ENCODE results near the gene MAB21L4. TPM values are rescaled to one million over a fixed set of nuclear protein-coding genes. Genes with fewer than 3 reads are reported as not detected.

The MAB21L4 gene
- total RNA-seq, 1 donor from 2014 or later, result 19.3 TPM

DNA sequence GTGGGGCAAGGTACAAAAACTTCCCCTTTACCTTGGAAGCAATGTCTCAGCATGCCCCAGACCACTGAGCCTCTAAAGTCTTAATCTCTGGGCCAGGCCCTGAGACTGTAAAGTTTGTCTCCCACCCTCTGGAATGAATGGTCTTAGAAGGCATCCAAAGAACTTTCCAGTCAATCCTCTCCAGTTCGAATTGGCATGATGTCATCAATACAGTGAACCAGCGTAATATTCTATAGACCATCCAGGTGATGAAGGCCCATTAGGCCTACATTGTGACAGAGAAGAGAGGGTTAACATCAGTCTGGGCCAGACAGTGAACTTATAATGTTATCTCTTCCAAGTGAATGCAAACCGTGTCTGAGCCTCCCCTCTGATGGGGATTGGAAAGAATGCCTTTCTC, 11.2 kb downstream of the MAB21L4 start:
- DNase-seq (ENCODE audit: low spot score) (no peak), ATAC-seq (no peak)

DNA sequence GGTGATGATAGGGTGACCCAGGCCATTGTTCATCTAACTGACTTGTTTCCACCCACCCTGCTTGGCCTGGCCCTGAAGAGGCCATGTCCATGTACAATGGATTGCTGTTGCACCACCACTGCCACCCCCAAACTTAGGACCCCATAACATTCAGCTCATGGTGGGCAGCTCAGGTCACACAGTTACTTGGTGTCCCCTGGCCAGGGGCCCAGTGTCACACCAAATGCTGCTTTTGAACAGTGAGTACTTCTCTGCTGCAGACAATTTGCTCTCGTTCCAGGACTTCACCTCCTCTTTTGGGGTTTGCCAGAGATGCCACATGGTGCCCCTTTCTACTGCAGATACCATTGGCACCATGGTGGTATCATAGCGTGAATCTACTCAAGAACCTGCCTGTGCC, 11.7 kb downstream of the MAB21L4 start:
- ATAC-seq (no peak), DNase-seq (ENCODE audit: low spot score) (peak; percentile 51)

DNA sequence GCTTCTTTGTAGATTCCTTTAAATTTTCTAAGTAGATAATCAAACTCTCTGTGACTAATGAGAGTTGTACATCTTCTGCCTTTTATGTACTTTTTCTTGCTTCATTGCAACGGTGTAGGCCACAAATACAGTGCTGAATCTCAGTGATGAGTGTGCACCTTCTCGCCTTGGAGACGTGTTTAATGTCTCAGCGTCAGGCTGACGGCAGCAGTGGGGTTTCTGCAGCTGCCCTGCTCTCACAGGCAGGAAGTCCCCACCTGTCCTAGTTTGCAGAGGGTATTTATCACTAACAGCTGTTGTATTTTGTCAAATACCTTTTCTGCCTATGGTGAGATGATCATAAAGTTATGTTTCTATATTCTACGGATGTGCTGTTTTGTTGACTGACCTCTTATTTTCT, 14.0 kb downstream of the MAB21L4 start:
- DNase-seq (ENCODE audit: low spot score), result no peak
- ATAC-seq, result no peak

DNA sequence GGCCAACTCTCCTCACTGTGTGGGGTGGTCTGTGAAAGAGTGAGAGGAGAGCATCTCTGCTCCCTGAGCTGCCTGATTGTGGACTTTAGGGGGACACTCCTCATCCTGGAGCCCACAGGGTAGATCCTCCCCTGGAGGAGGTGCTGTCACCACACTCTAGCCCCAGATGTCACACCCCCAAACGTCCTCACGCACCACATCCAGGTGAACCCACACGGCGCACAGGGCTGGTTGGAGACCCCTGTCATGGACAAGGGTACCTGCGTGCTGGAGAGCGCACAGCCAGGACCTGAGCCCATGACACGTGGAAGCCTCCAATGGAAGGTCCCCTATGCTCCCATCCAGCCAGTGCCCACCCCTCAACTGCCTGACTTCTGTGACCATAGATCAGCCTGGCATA, 16.9 kb downstream of the MAB21L4 start:
- ATAC-seq (no peak), DNase-seq (ENCODE audit: low spot score) (peak; percentile 51)

DNA sequence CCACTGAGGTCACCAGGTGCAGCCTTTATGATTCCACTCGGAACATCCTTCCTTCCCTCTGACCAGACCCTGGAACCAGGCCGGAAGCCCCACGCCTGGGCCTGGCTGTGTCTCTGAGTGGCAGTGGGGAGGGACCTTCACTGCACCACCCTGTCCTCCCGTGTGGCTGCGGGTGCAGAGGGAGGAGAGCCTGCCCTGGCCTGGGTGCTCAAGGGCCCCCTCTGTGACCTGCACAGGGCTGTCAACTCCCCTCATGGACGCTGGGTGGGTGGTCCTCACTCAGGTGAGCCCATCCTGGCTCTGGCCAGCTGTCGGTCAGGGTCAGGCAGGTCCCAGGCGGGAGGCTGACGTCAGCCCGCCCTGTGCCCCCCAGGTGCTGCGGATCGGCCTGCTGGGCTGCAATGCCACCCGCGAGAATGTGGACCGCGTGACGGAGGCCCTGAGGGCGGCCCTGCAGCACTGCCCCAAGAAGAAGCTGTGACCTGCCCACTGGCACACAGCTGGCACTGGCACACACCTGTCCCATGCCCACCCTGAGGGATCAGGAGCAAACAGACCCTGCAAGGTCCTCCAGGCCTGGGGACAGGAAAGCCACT, 17.5 kb downstream of the MAB21L4 start:
- ATAC-seq (no peak), DNase-seq (ENCODE audit: low spot score) (peak; percentile 56)

DNA sequence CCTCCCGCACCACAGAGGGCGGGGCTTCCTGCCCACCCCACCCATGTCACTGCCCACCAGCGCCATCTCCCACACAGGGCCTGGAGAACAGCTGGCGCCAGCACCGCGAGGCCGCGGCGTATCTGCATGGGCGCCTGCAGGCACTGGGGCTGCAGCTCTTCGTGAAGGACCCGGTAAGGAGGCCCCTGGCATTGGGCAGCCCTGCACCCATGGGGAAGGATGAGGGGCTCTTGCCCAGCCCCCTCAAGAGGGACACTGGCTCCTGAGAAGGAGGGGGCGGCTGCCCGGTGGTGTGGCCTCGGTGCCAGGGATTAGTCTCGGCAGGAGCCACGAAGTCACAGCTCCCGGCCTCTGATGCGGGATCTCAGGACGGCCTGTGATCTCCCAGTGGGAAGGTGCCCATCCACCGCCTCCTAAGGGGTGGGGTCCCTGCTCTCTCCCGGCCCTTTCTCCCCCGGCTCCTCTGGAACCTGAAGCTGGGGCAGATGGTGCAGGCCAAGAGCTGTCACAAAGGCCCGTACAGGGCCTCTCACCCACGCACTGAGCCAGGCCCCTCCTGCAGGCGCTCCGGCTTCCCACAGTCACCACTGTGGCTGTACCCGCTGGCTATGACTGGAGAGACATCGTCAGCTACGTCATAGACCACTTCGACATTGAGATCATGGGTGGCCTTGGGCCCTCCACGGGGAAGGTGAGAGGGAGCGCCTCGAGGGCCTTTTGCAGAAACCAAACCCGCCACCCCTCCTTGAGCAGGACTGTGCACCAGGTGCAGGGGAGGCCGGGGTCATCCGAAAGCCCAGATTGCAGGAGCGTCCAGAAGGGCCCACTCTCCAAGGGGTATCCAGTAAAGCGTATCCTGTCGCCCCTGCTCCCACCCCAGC, 18.3 kb downstream of the MAB21L4 start:
- ATAC-seq, result peak; percentile 0
- DNase-seq (ENCODE audit: low spot score), result peak; percentile 64

DNA sequence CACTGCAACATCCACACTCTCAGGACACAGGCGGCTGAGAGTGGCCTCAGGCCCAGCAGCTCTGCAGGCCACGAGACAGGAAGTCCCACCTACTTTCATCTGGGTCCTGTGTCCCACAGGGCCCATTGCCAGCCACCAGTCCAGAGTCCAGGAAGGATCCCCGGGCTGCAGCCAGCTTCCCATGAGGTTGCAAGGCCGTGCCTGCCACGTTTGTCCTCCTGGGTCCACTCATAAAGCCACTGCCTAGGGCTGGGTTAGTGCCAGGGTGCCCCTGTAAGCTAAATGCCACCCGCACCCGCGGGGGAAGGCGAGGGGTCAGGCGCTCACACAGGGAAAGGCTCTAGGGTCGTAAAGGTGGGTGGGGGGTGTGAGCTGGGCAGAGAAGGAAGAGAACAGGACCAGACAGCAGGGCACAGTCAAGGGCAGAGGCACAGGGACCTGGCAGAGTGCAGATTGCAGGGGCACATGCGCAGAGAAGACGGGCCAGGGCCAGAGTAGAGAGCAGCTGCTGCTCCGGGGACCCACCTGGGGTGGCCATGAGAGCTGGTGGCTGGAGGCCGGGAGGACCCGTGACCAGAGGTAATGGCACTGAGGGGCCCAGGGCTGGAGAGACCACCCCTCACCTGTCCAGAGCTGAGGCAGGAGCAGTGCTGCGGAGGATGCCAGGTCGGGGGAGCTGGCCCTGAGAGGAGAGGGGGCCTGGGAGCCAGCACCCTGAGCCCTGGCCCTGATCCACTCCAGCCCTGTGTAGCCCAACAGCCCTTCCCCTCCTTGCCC, 19.3 kb downstream of the MAB21L4 start:
- peak; percentile 94 for DNase-seq (ENCODE audit: low spot score)
- peak; percentile 47 for ATAC-seq

DNA sequence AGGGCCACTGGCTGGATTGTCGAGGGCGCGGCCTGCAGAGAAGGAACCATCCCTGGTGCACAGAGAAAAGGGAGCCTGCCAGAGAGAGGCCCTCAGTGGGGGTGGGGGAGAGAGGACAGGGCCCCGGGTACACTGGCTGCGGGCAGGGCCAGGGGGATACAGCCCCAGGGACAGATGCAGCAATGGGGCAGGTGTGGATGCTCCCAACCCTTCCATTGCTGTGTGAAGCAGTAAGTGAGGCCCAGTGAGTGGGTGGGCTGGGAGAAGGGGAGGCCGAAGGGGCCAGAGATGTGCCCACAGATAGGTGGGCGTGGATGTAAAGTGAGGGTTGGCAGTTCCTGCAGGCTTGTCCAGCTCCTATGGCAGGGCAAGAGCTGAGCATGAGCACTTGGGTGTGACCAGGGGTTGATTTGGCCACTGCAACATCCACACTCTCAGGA, 19.9 kb downstream of the MAB21L4 start:
- peak; percentile 69 for DNase-seq (ENCODE audit: low spot score)
- ATAC-seq, result peak; percentile 4

DNA sequence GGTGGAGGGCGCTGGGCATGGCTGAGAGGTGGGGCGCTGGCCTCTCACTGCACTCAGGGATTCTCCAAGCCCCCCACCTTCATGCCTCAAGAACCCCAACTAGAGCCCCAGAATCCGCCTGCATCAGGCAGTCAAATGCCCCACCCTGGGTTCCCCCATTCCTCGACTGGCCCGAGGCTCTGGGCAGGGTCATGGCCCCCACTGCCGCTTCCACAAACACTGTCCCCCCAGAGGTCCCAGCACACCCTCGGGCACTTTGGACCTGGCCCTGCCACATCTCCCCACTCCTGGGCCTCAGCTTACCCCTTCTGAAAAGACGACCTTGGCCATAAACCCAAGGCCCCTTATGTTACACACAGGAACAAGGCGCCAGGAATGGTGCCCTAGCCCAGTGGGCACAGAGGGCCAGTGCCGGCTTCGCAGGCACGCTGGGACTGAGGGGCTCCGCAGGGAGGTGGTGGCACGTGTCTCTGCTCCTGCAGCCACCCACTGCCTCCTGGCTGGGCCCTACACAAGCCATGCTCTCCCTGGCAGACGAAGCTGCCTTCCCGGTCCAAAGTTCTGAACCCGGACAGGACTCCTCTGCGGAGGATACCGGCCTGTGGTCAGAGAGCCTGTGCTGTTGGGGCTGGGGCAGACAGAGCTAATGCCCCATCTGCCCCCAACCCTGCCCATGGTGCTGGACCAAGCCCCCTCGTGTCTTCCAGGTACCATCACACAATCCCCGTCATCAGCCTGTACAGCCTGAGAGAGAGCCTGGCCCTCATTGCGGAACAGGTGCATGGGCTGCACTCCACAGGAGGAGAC, 20.5 kb downstream of the MAB21L4 start:
- peak; percentile 2 for ATAC-seq
- peak; percentile 73 for DNase-seq (ENCODE audit: low spot score)

DNA sequence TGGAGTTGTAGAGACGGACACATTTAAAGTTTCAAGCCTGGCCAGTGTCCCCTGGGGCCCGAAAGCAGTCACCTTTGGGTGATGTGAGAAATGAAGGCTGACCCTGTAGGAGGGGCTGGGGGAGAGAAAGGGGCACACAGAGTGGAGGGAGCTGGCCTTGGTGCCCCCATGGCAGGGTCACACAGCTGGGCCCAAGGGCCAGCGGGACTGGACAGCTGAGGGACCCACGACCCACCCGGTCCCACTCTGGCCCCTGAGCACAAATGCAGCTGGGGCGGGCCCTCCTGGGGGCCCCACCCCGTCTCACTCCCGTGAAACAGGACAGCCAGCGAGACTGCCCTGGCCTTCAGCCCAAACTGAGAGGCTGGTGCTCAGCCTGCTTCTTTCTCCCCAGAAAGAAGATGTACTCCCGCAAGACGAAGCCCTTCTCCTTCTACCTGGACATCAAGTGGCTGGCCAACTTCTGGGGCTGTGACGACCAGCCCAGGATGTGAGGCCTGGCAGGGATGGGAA, 21.2 kb downstream of the MAB21L4 start:
- no peak for ATAC-seq
- peak; percentile 60 for DNase-seq (ENCODE audit: low spot score)

DNA sequence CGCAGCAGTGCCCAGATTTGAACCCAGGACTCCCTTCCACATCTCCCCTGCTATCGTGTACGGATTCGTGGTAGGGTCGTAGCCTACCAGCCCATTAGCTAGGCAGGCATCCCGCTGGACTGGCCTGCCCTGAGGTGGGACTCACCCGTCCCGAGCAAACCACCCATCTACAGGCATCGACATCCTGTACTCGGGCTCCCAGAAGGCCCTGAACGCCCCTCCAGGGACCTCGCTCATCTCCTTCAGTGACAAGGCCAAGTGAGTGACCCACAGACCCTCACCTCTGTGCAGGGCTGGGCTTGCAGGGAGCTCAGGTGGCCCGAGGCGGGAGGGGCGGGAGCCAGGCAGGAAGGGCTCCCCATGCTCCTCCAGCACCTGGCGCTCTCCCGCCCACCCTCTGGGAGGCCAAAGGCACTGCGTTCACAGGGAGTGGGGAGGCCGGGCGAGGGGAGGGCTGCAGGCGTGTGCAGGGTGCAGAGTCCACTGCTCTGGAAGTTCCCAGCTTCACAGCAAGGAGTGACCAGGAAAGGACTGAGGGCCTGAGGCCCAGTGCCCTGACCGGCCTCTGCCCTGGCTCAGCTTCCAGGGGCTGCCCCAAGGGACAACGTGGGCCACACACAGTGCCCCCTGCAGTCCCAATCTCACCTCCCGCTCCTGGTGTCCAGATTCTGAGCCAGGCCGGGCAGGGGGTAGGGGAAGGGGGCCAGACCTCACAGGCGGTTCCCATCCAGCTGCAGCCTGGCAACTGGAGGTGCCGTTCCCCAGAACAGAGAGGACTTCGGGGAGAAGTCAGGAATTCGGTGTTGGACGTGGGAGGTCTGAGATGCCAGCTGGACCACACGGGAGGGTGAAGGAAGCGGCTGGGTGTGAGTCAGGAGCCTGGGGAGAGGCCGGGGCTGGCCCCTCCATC, 21.9 kb downstream of the MAB21L4 start:
- ATAC-seq (peak; percentile 38), DNase-seq (ENCODE audit: low spot score) (peak; percentile 92)

DNA sequence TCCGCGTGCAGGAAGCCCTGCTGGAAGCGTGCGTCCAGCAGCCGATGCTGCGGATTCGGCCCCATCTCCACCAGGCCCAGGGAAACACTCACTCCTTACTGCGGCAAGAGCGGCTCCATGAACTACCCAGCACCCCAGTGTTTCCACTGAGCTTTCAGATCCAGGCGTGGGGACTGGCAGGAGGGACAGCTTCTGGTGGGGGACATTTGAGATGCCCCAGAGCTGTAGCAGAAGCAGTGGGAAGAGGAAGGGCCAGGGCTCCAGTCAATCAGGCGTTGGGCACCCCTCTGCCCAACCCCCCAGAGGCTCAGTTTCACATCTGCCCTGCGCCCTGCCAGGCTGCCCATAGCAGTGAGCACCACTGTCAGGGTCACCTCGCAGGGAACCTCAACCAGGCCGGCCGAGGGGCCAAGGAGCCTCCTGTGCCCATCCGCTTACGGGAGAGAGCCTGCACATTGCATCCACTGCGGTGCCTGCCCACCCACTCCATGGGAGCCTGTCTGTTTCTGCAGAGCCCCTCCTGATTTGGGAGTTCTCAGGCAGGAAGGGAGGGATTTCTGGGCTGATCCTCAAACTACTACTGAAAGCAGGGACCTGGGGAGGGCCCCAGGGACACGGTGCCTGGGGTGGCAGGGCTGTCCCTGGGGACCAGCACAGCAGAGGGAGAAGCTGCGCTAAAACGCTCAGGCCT, 22.7 kb downstream of the MAB21L4 start:
- ATAC-seq (no peak), DNase-seq (ENCODE audit: low spot score) (peak; percentile 57)

DNA sequence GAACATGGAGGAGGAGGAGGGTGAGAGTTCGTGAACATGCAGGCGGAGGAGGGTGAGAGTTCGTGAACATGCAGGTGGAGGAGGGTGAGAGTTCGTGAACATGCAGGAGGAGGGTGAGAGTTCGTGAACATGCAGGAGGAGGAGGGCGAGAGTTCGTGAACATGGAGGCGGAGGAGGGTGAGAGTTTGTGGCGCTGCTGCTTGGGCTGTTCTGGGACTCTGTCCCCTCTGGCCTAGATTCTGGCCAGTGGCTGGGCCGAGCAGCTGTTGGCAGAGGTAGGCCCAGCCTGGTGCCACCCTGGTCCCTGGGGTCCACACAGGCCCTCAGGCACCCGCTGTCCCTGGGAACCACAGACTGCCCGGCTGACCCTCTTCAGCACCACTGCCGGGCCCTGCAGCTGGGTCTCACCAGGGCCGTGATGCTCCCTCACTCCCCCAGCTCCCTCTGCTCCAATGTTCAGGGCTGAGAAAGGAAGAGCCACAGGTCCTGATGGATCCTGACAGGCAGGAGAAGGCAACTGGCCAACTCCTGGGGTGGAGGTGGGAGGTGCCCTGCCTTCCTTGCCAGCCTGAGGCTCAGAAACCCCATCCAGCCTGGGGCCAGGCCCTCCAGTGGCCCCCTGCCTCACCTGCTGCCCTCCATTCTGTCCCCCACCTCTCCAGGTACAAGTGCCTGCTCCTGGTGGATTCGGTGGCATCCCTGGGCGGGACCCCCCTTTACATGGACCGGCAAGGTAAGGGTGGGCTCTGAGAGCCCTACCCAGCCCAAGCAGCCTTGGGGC, 23.4 kb downstream of the MAB21L4 start:
- DNase-seq (ENCODE audit: low spot score), result peak; percentile 68

DNA sequence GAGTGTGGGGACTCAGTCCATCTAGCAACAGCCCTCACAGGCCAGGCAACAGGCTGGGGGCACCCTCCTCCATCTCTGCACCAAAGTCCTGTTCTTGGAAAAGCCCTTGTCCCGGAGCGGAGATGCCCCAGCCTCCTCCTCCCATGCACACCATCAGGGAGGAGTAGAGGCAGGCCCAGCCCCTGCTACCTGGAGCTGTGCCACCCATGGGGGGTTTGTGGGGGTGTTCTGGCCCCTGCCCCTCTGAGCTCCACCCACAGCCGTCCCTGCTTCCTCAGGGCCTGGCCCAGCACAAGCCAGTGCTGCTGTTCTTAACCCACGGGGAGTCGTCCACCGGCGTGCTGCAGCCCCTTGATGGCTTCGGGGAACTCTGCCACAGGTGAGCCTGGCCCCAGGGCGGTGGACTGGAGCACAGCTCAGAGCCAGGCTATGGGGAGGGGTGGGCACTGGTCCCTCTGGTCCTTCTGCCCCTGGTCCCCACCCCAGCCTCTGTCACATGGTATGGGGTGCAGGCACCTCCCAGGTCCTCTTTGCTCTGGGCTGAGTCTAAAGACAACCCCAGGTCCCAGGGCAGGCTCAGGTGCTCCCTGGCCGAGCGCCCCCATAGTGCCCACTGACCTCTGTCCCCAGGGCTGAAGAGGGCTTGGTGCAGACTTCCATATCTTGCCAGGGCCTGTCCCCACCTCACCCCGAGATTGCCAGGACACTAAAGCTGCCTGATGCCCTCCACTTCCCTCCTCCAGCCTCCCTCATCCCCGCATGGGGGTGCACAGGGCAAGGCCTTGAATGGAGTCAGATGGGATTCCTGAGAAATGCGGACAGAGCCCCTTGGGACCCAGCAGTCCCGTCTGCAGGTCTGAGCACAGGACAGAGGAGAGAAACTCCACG, 24.6 kb downstream of the MAB21L4 start:
- DNase-seq (ENCODE audit: low spot score), result peak; percentile 78

More for the DNA sequence above, 23.4 kb downstream of the MAB21L4 start:
- no peak for ATAC-seq

DNA sequence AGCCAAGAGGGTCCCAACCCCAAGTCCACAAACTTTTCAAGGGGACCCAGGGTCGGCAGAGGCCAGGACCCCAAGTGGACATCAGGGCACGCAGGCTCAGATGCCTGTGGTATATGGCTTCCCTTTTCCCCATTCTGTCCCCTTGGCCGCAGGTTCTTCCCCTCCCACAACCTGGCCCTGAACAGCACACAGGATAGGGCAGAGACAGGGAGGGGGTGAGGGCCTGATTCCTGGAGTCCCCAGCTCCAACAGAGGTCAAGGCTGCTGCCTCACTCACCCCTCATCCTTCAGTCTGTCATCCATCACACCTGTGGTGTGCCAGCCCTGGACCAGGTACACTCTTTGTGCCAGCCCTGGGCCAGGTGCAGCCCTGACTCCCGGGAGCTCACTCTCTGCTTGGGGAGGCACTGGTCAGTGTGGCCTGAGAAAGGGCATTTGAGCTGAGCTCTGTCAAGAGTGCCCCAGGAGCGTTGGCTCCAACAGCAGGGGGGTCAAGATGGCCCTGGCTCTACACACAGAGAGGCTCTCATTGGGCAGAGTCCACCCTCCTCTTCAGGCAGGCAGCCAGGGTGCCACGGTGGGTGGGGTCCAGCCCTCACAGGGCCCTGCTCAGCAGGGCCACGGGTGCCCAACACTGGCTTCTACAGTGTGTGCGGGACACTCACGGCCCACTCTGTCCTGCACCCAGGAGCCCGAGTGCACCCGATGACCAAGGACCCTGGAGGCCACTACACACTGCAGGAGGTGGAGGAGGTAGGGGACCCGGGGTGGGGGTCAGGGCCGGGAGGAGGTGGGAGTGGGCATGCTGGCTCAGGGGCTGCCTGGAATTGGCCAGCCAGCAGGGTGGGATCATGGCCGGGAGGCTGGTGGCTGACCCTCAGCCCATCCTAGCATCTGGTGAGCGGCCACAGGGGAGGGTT, 25.7 kb downstream of the MAB21L4 start:
- DNase-seq (ENCODE audit: low spot score), result peak; percentile 87

More for the DNA sequence above, 24.6 kb downstream of the MAB21L4 start:
- peak; percentile 4 for ATAC-seq

More for the DNA sequence above, 25.7 kb downstream of the MAB21L4 start:
- peak; percentile 31 for ATAC-seq

Measured in left lobe of liver (tissue), 2 donors.